T-cell (primary cell): ENCODE data around the gene GULP1. TPM values are rescaled to one million over a fixed set of nuclear protein-coding genes. Genes with fewer than 3 reads are reported as not detected.

ENCODE experiments used
- ATAC-seq, 4 experiments: fragments of 200-7000 bp in 3 of 4; fragments of 150-1000 bp in 1 of 4; cut with Tn5 transposase; replicated peaks in 1 of 4; 1 replicate in 3 of 4; 2 replicates in 1 of 4; pipeline ENCODE4 v1.10.0; 2021; ENCODE audit warnings: moderate library complexity in 3 of 4, mild to moderate bottlenecking in 2 of 4, moderate number of reproducible peaks in 1 of 4
- CTCF ChIA-PET, 2 donors: fragments of 300-600 bp; sonication (Branson Sonifier 250); formaldehyde crosslinking; loops; one replicate each; lab custom pipeline; 2022; ENCODE audit warnings: antibody characterized with exemption in 2 of 2; lab: Charles Lee
- POLR2A ChIA-PET, 2 donors: fragments of 300-600 bp; sonication (Branson Sonifier 250); formaldehyde crosslinking; loops; one replicate each; lab custom pipeline; 2022; ENCODE audit warnings: antibody characterized with exemption in 2 of 2; lab: Charles Lee
- DNase-seq, 35 experiments: peaks; one replicate each; pipeline versions ENCODE4 v3.0.0 to v3.0.0-alpha.2; 2013 to 2023
- H3K27ac ChIP-seq: one replicate; pipeline ENCODE4 v1.5.1; 2013; ENCODE audit warnings: low read length
- H3K27me3 ChIP-seq, 2 experiments: replicated peaks in 1 of 2; 1 replicate in 1 of 2; 2 replicates in 1 of 2; pipeline versions ENCODE4 v1.6.1 to v1.7.0; 2013; ENCODE audit warnings: low read length in 1 of 2, mixed read lengths in 1 of 2; ENCODE audit not compliant: control insufficient read depth in 2 of 2, insufficient read depth in 2 of 2; ENCODE audit errors: extremely low read depth in 1 of 2
- H3K36me3 ChIP-seq, 2 donors: 1 replicate in 1 of 2; 2 replicates in 1 of 2; pipeline versions ENCODE4 v1.6.1 to v1.7.0; 2013; ENCODE audit warnings: low read length in 1 of 2; ENCODE audit not compliant: control insufficient read depth in 2 of 2, insufficient read depth in 1 of 2; ENCODE audit errors: extremely low read depth in 1 of 2
- H3K4me1 ChIP-seq, 2 experiments: 1 replicate in 1 of 2; 2 replicates in 1 of 2; pipeline versions ENCODE4 v1.6.1 to v1.7.0; 2013; ENCODE audit warnings: low read length in 2 of 2, mixed read lengths in 1 of 2; ENCODE audit not compliant: insufficient read depth in 2 of 2, control insufficient read depth in 1 of 2; ENCODE audit errors: extremely low read depth in 1 of 2
- H3K4me3 ChIP-seq, 2 donors: 1 replicate in 1 of 2; 2 replicates in 1 of 2; pipeline versions ENCODE4 v1.5.1 to v1.7.0; 2013; ENCODE audit warnings: mild to moderate bottlenecking in 2 of 2, low read length in 1 of 2, moderate library complexity in 1 of 2; ENCODE audit not compliant: control insufficient read depth in 1 of 2; ENCODE audit errors: extremely low read depth in 1 of 2
- H3K9me3 ChIP-seq: 2 replicates; pipeline ENCODE4 v1.7.0; 2013
- H3K27ac Mint-ChIP-seq, 2 donors: one replicate each; pipeline ENCODE4 v1.8.0; 2020 to 2021; ENCODE audit warnings: mild to moderate bottlenecking in 2 of 2, mixed read lengths in 2 of 2
- H3K27me3 Mint-ChIP-seq, 2 donors: one replicate each; pipeline ENCODE4 v1.8.0; 2021 to 2022; ENCODE audit warnings: mixed read lengths in 2 of 2
- H3K36me3 Mint-ChIP-seq: one replicate; pipeline ENCODE4 v1.8.0; 2021; ENCODE audit warnings: mixed read lengths
- H3K4me1 Mint-ChIP-seq, 3 donors: one replicate each; pipeline ENCODE4 v1.8.0; 2020 to 2022; ENCODE audit warnings: mixed read lengths in 3 of 3, mild to moderate bottlenecking in 1 of 3
- H3K4me3 Mint-ChIP-seq, 3 donors: one replicate each; pipeline ENCODE4 v1.8.0; 2020 to 2022; ENCODE audit warnings: mild to moderate bottlenecking in 3 of 3, mixed read lengths in 3 of 3, moderate library complexity in 3 of 3
- H3K9me3 Mint-ChIP-seq, 3 donors: one replicate each; pipeline ENCODE4 v1.8.0; 2020 to 2022; ENCODE audit warnings: mixed read lengths in 3 of 3
- WGBS: methylation state at CpG from one replicate; pipeline ENCODE4 v1.1.5; 2013; ENCODE audit warnings: missing lambda C conversion rate; ENCODE audit not compliant: insufficient coverage; 5-methylcytosine and 5-hydroxymethylcytosine counted together
- total RNA-seq, 35 experiments: library from RNA in 6 of 35; stranded (reverse) in 6 of 35; fragments of 120-200 nt in 1 of 35; gene quantifications; one replicate each; pipeline versions ENCODE4 v1.2.1 to v1.2.4 and lab custom pipeline; 2013 to 2026

Gene GULP1
- total RNA-seq, 5 donors from 2014 or later (not counting 1 experiment from before 2014, with no cell fraction given), result 0.13 to 0.47 (median 0.13) TPM; not detected in 2

GRCh38 chr2:188256420-188256819 is 35.3 kb upstream of the GULP1 start:
- no peak for ATAC-seq
- Mint-ChIP-seq H3K36me3 (no peaks in the 10 kb centered on the region), H3K27me3 (no peaks in the 10 kb centered on the region), H3K27ac (no peak overlapping the region), H3K9me3 (peaks cover 0 to 17% (median 0%) of the 10 kb centered on the region in 3 donors), H3K4me3 (no peak overlapping the region), H3K4me1 (no peaks in the 10 kb centered on the region)
- ChIA-PET POLR2A (no interaction called here), CTCF (no interaction called here)
- Histone ChIP-seq H3K27ac (no peak overlapping the region), H3K9me3 (peaks cover 2% of the 10 kb centered on the region), H3K4me3 (no peak overlapping the region), H3K27me3 (no peaks in the 10 kb centered on the region), H3K36me3 (no peaks in the 10 kb centered on the region), H3K4me1 (no peaks in the 10 kb centered on the region)
- no peak for DNase-seq

DNA sequence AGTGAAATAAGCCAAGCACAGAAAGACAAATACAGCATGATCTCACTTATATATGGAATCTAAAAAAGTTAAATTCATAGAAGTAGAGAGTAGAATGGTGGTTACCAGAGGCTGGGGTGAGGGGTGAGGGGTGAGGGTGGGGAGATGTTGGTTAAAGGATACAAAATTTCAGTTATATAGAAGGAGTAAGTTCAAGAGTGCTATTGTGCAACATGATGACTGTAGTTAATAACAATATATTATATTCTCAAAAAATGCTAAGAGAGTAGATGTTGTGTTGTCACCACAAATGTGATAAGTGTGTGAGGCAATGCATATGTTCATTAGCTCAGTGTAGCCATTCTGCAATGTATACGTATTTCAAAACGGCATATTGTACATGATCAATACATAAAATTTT is 26.4 kb upstream of the GULP1 start:
- no peaks in the 10 kb centered on the region for H3K27me3 Mint-ChIP-seq
- H3K9me3 Mint-ChIP-seq, result peaks cover 0 to 2% (median 0%) of the 10 kb centered on the region in 3 donors
- POLR2A ChIA-PET, result no interaction called here
- Histone ChIP-seq H3K27me3 (no peaks in the 10 kb centered on the region), H3K36me3 (no peaks in the 10 kb centered on the region), H3K27ac (no peak overlapping the region), H3K4me1 (no peaks in the 10 kb centered on the region), H3K4me3 (no peak overlapping the region), H3K9me3 (no peaks in the 10 kb centered on the region)
- 100% methylated on average over 1 of the region's 2 CpGs for WGBS
- no peak overlapping the region for H3K4me3 Mint-ChIP-seq
- CTCF ChIA-PET, result no interaction called here
- no peaks in the 10 kb centered on the region for H3K4me1 Mint-ChIP-seq
- no peak overlapping the region for H3K27ac Mint-ChIP-seq
- ATAC-seq (no peak), DNase-seq (no peak)
- H3K36me3 Mint-ChIP-seq, result no peaks in the 10 kb centered on the region

GRCh38 chr2:188267776-188268175 is 23.9 kb upstream of the GULP1 start:
- WGBS, result no CpG with 5 or more reads among the region's 2 CpGs
- no peaks in the 10 kb centered on the region for H3K36me3 ChIP-seq
- no peaks in the 10 kb centered on the region for H3K9me3 ChIP-seq
- no peaks in the 10 kb centered on the region for H3K27me3 Mint-ChIP-seq
- H3K9me3 Mint-ChIP-seq, result no peaks in the 10 kb centered on the region
- H3K27ac ChIP-seq, result no peak overlapping the region
- H3K4me3 Mint-ChIP-seq, result no peak overlapping the region
- ChIA-PET CTCF (no interaction called here), POLR2A (no interaction called here)
- H3K4me1 Mint-ChIP-seq, result no peaks in the 10 kb centered on the region
- no peak overlapping the region for H3K27ac Mint-ChIP-seq
- H3K36me3 Mint-ChIP-seq, result no peaks in the 10 kb centered on the region
- DNase-seq (no peak), ATAC-seq (no peak)
- no peaks in the 10 kb centered on the region for H3K4me1 ChIP-seq
- no peaks in the 10 kb centered on the region for H3K27me3 ChIP-seq
- no peak overlapping the region for H3K4me3 ChIP-seq

DNA sequence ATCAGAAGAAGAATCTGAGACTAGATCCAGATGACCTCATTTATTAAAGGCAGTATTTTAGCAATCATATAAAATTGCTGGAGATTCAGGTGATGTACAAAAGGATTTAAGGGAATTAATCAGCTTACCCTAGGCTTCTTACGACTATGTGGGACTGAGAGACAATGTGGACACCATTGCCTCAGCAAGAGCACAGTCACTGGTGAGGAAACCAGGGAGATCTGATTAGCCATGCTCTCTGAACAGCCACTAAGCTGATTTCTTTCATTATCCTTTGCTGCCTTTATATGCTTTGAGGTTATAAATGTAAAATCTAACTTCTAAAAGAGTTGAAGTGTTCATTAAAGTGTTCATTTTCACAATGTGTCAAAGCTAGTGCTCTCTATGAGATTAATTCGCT is 22.7 kb upstream of the GULP1 start:
- no peaks in the 10 kb centered on the region for H3K9me3 ChIP-seq
- no peak for ATAC-seq
- no peak overlapping the region for H3K27ac ChIP-seq
- Mint-ChIP-seq H3K9me3 (no peaks in the 10 kb centered on the region), H3K36me3 (no peaks in the 10 kb centered on the region), H3K4me3 (no peak overlapping the region), H3K27me3 (no peaks in the 10 kb centered on the region), H3K27ac (no peak overlapping the region), H3K4me1 (no peaks in the 10 kb centered on the region)
- ChIA-PET CTCF (interaction anchor here in 1 of 2 donors (0.6 kb wide), 1 partner anchor 9 kb away, joined by 3 read pairs; no protein-coding TSS in a partner anchor), POLR2A (no interaction called here)
- no peaks in the 10 kb centered on the region for H3K36me3 ChIP-seq
- H3K27me3 ChIP-seq, result no peaks in the 10 kb centered on the region
- H3K4me1 ChIP-seq, result no peaks in the 10 kb centered on the region
- H3K4me3 ChIP-seq, result no peak overlapping the region
- DNase-seq, result no peak
- 60% methylated on average over 1 of the region's 2 CpGs for WGBS

DNA sequence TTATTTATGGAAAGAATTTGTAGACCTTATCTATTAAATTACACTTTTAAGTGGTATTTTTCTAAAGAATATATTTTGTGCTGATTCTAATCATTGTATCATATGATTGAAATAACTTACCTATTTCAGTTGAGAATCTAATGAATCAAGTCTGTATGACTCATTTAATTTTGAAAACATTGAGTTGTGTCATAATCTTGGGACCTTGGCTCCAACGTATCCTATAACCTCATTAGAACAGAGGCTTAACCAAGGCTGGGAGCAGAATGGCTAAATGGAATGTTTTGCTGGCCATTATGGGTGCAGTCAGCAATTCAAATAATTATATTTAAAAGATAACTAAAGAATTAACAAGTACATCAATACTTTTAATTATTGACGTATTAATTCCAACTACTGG is 19.6 kb upstream of the GULP1 start:
- no peaks in the 10 kb centered on the region for H3K36me3 Mint-ChIP-seq
- no peaks in the 10 kb centered on the region for H3K27me3 Mint-ChIP-seq
- Histone ChIP-seq H3K9me3 (no peaks in the 10 kb centered on the region), H3K36me3 (no peaks in the 10 kb centered on the region), H3K27me3 (no peaks in the 10 kb centered on the region), H3K4me1 (no peaks in the 10 kb centered on the region), H3K27ac (no peak overlapping the region), H3K4me3 (no peak overlapping the region)
- no peak overlapping the region for H3K4me3 Mint-ChIP-seq
- no peak for ATAC-seq
- ChIA-PET CTCF (no interaction called here), POLR2A (no interaction called here)
- H3K9me3 Mint-ChIP-seq, result no peaks in the 10 kb centered on the region
- H3K27ac Mint-ChIP-seq, result no peak overlapping the region
- no peaks in the 10 kb centered on the region for H3K4me1 Mint-ChIP-seq
- no peak for DNase-seq
- WGBS, result no CpG with 5 or more reads among the region's 2 CpGs

DNA sequence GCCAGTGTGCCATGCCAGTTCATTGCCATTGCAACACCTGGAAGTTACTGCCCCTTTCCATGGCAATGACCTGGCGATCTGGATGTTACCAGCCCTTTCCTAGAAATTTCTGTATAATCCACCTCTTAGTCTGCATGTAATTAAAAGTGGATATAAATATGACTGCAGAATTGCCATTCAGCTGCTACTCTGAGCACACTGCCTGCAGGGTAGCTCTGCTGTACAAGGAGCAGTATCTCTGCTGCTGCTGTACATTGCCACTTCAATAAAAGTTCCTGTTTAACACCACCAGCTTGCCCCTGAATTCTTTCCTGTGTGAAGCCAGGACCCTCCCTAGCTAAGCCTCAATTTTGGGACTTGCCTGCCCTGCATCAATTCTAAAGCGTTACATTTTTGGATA is 17.4 kb upstream of the GULP1 start:
- no peaks in the 10 kb centered on the region for H3K4me1 Mint-ChIP-seq
- Histone ChIP-seq H3K36me3 (no peaks in the 10 kb centered on the region), H3K9me3 (no peaks in the 10 kb centered on the region), H3K4me3 (no peak overlapping the region), H3K27ac (no peak overlapping the region), H3K27me3 (no peaks in the 10 kb centered on the region), H3K4me1 (no peaks in the 10 kb centered on the region)
- no peak for ATAC-seq
- no peaks in the 10 kb centered on the region for H3K36me3 Mint-ChIP-seq
- POLR2A ChIA-PET, result no interaction called here
- H3K4me3 Mint-ChIP-seq, result no peak overlapping the region
- no peaks in the 10 kb centered on the region for H3K9me3 Mint-ChIP-seq
- 80% methylated on average over 1 of the region's 2 CpGs for WGBS
- no peak for DNase-seq
- no peaks in the 10 kb centered on the region for H3K27me3 Mint-ChIP-seq
- CTCF ChIA-PET, result no interaction called here
- H3K27ac Mint-ChIP-seq, result no peak overlapping the region

DNA sequence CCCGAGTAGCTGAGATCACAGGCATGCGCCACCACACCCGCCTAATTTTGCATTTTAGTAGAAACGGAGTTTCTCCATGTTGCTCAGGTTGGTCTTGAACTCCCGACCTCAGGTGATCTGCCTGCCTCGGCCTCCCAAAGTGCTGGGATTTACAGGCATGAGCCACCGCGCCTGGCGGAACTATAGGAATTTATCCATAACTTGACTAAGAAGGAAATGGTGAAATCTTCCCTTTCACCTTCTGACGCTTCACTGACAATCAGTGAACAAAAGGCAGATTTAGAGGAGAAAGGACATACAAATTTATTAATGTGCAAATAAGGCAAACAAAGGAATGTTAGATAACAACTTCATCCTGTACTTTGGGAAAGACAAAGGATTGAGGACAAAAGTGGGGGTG is 15.4 kb upstream of the GULP1 start:
- 77% methylated on average over 5 of the region's 10 CpGs for WGBS
- no peak overlapping the region for H3K4me3 Mint-ChIP-seq

More for the DNA sequence above, 15.4 kb upstream of the GULP1 start:
- POLR2A ChIA-PET, result no interaction called here
- Histone ChIP-seq H3K4me3 (no peak overlapping the region), H3K4me1 (no peaks in the 10 kb centered on the region), H3K27ac (no peak overlapping the region), H3K27me3 (no peaks in the 10 kb centered on the region), H3K9me3 (no peaks in the 10 kb centered on the region), H3K36me3 (no peaks in the 10 kb centered on the region)
- H3K27ac Mint-ChIP-seq, result no peak overlapping the region
- DNase-seq (no peak), ATAC-seq (no peak)
- no peaks in the 10 kb centered on the region for H3K9me3 Mint-ChIP-seq
- H3K27me3 Mint-ChIP-seq, result no peaks in the 10 kb centered on the region
- CTCF ChIA-PET, result no interaction called here
- no peaks in the 10 kb centered on the region for H3K36me3 Mint-ChIP-seq
- H3K4me1 Mint-ChIP-seq, result no peaks in the 10 kb centered on the region
